HG02763 (cell line): ENCODE measurements around the gene HBE1.

Source experiments
- ATAC-seq: cut with Tn5 transposase; IDR thresholded peaks from one replicate; pipeline ENCODE4 v1.9.1; 2021; ENCODE audit warnings: mild to moderate bottlenecking, moderate library complexity; ENCODE audit not compliant: unreplicated experiment

The HBE1 gene

GRCh38 chr11:5286351-5286750 lies 16.6 kb upstream of the HBE1 start:
- no peak for ATAC-seq

GRCh38 chr11:5285703-5286340 lies 16.1 kb upstream of the HBE1 start:
- ATAC-seq = no peak

GRCh38 chr11:5284637-5285036 lies 14.9 kb upstream of the HBE1 start:
- no peak for ATAC-seq

GRCh38 chr11:5283882-5284281 lies 14.1 kb upstream of the HBE1 start:
- ATAC-seq = no peak

GRCh38 chr11:5283086-5283485 lies 13.3 kb upstream of the HBE1 start:
- no peak for ATAC-seq

- no peak for ATAC-seq
Observed at GRCh38 chr11:5282628-5283027, 12.9 kb upstream of the HBE1 start.

- ATAC-seq = no peak
Observed at GRCh38 chr11:5281596-5281995, 11.9 kb upstream of the HBE1 start.

GRCh38 chr11:5280582-5281102 lies 10.9 kb upstream of the HBE1 start:
- ATAC-seq = peak; percentile 92

GRCh38 chr11:5279471-5280090 lies 9.8 kb upstream of the HBE1 start:
- no peak for ATAC-seq

- peak; percentile 43 for ATAC-seq
Observed at GRCh38 chr11:5277807-5278382, 8.2 kb upstream of the HBE1 start.

- no peak for ATAC-seq
Observed at GRCh38 chr11:5276697-5277096, 7.0 kb upstream of the HBE1 start.

GRCh38 chr11:5275369-5276110 lies 5.8 kb upstream of the HBE1 start:
- no peak for ATAC-seq

- no peak for ATAC-seq
Observed at GRCh38 chr11:5274395-5274794, 4.7 kb upstream of the HBE1 start.

- ATAC-seq = no peak
Observed at GRCh38 chr11:5272395-5273017, 2.8 kb upstream of the HBE1 start.

- ATAC-seq = no peak
Observed at GRCh38 chr11:5267033-5267563, 2.6 kb downstream of the HBE1 start.

GRCh38 chr11:5266609-5267008 lies 3.1 kb downstream of the HBE1 start:
- no peak for ATAC-seq

GRCh38 chr11:5265832-5266231 lies 3.9 kb downstream of the HBE1 start:
- ATAC-seq = no peak

GRCh38 chr11:5258543-5259262 lies 11.0 kb downstream of the HBE1 start:
- no peak for ATAC-seq

- no peak for ATAC-seq
Observed at GRCh38 chr11:5257296-5257695, 12.4 kb downstream of the HBE1 start.
